Liver (tissue), 9 donors: ENCODE measurements around the gene CORO2B. TPM values are rescaled to one million over a fixed set of nuclear protein-coding genes. Genes with fewer than 3 reads are reported as not detected.

ENCODE experiments used
- DNase-seq: peaks from one replicate; pipeline ENCODE4 v3.0.0-alpha.2; 2017; ENCODE audit warnings: low spot score
- H3K27ac ChIP-seq, 2 donors: one replicate each; pipeline ENCODE4 v1.7.0; 2013; ENCODE audit warnings: inconsistent platforms in 2 of 2, low read length in 2 of 2, control low read depth in 1 of 2, low read depth in 1 of 2, mild to moderate bottlenecking in 1 of 2
- H3K27me3 ChIP-seq, 4 donors: one replicate each; pipeline versions ENCODE4 v1.6.1 to v1.7.0; 2013; ENCODE audit warnings: low read length in 3 of 4, inconsistent platforms in 1 of 4, mild to moderate bottlenecking in 1 of 4, moderate library complexity in 1 of 4; ENCODE audit not compliant: control insufficient read depth in 4 of 4, insufficient read depth in 4 of 4
- H3K36me3 ChIP-seq, 4 donors: one replicate each; pipeline versions ENCODE4 v1.6.1 to v1.7.0; 2013; ENCODE audit warnings: low read length in 3 of 4, mild to moderate bottlenecking in 3 of 4, low read depth in 1 of 4, moderate library complexity in 1 of 4; ENCODE audit not compliant: control insufficient read depth in 4 of 4, insufficient read depth in 3 of 4
- H3K4me1 ChIP-seq, 4 donors: one replicate each; pipeline versions ENCODE4 v1.6.1 to v1.7.0; 2013; ENCODE audit warnings: low read length in 3 of 4, mild to moderate bottlenecking in 3 of 4, moderate library complexity in 1 of 4; ENCODE audit not compliant: control insufficient read depth in 4 of 4, insufficient read depth in 4 of 4
- H3K4me3 ChIP-seq, 3 donors: one replicate each; pipeline versions ENCODE4 v1.6.1 to v1.7.0; 2013; ENCODE audit warnings: low read length in 3 of 3, control low read depth in 1 of 3, low read depth in 1 of 3, mild to moderate bottlenecking in 1 of 3
- H3K9ac ChIP-seq, 2 donors: one replicate each; pipeline ENCODE4 v1.7.0; 2013; ENCODE audit warnings: low read length in 2 of 2, mild to moderate bottlenecking in 2 of 2, moderate library complexity in 2 of 2, control low read depth in 1 of 2, low read depth in 1 of 2
- H3K9me3 ChIP-seq, 4 donors: one replicate each; pipeline versions ENCODE4 v1.6.1 to v1.7.0; 2013; ENCODE audit warnings: low read length in 3 of 4; ENCODE audit not compliant: control insufficient read depth in 4 of 4
- EGR1 ChIP-seq, 2 donors: IDR thresholded peaks; 2 replicates each; pipeline ENCODE4 v1.6.1; 2016 to 2018; ENCODE audit warnings: antibody characterized with exemption in 2 of 2, low read depth in 2 of 2
- FOXA1 ChIP-seq: IDR thresholded peaks from 2 replicates; pipeline ENCODE4 v1.6.1; 2016; ENCODE audit warnings: antibody characterized with exemption
- FOXA2 ChIP-seq: IDR thresholded peaks from 2 replicates; pipeline ENCODE4 v1.6.1; 2016; ENCODE audit warnings: antibody characterized with exemption
- GABPA ChIP-seq, 2 donors: IDR thresholded peaks in 1 of 2; conservative IDR thresholded peaks in 1 of 2; 2 replicates each; pipeline ENCODE4 v1.6.1; 2016; ENCODE audit warnings: antibody characterized with exemption in 2 of 2, mild to moderate bottlenecking in 1 of 2, moderate library complexity in 1 of 2
- HNF4A ChIP-seq, 2 donors: conservative IDR thresholded peaks; 2 replicates each; pipeline ENCODE4 v1.6.1; 2016; ENCODE audit warnings: antibody characterized with exemption in 2 of 2, mild to moderate bottlenecking in 2 of 2
- HNF4G ChIP-seq: IDR thresholded peaks from 2 replicates; pipeline ENCODE4 v1.6.1; 2016; ENCODE audit warnings: antibody characterized with exemption
- JUND ChIP-seq, 2 donors: IDR thresholded peaks; 2 replicates each; pipeline ENCODE4 v1.6.1; 2016; ENCODE audit warnings: antibody characterized with exemption in 2 of 2
- NR2F2 ChIP-seq: IDR thresholded peaks from 2 replicates; pipeline ENCODE4 v1.6.1; 2016; ENCODE audit warnings: antibody characterized with exemption
- RAD21 ChIP-seq, 2 donors: IDR thresholded peaks; 2 replicates each; pipeline ENCODE4 v1.6.1; 2016; ENCODE audit warnings: antibody characterized with exemption in 2 of 2, mild to moderate bottlenecking in 2 of 2
- RXRA ChIP-seq, 2 donors: IDR thresholded peaks; 2 replicates each; pipeline ENCODE4 v1.6.1; 2017 to 2018; ENCODE audit warnings: antibody characterized with exemption in 2 of 2, mild to moderate bottlenecking in 1 of 2
- SP1 ChIP-seq: IDR thresholded peaks from 2 replicates; pipeline ENCODE4 v1.6.1; 2018; ENCODE audit warnings: antibody characterized with exemption, mild to moderate bottlenecking
- TAF1 ChIP-seq: conservative IDR thresholded peaks from 2 replicates; pipeline ENCODE4 v1.6.1; 2016; ENCODE audit warnings: antibody characterized with exemption, mild to moderate bottlenecking
- YY1 ChIP-seq: IDR thresholded peaks from 2 replicates; pipeline ENCODE4 v1.6.1; 2016; ENCODE audit warnings: antibody characterized with exemption, mild to moderate bottlenecking
- WGBS: extraction: QIAGEN DNeasy Blood & Tissue Kit; methylation state at CpG from one replicate; pipeline ENCODE4 v1.1.7; 2013; 5-methylcytosine and 5-hydroxymethylcytosine counted together
- polyA plus RNA-seq, 2 donors: library from polyadenylated mRNA; stranded (reverse) in 1 of 2; unstranded in 1 of 2; fragments of 200-250 nt in 1 of 2; fragments of >200 nt in 1 of 2; fragmentation: Nextera tagmentation in 1 of 2; extraction: Ambion mirVana in 1 of 2; gene quantifications; one replicate each; pipeline versions ENCODE4 v1.2.1 to v1.2.3, GENCODE V29; 2013 to 2015
- total RNA-seq, 2 donors: library from RNA; depleted of rRNA; stranded (reverse); fragments of >200 nt; gene quantifications; one replicate each; pipeline ENCODE4 v1.2.3, GENCODE V29; 2014
- TF ChIP-seq, protein P1 (sequence below): fragments of 150-350 bp; IDR thresholded peaks from 2 replicates; pipeline ENCODE4 v1.5.1; 2017; ENCODE audit warnings: improper control_type of control experiment, low read depth, low read length; ENCODE audit not compliant: missing input control
- TF ChIP-seq, protein P2 (sequence below): IDR thresholded peaks from 2 replicates; pipeline ENCODE4 v1.6.1; 2016; ENCODE audit warnings: antibody characterized with exemption
- TF ChIP-seq, protein P3 (sequence below): IDR thresholded peaks from 2 replicates; pipeline ENCODE4 v1.6.1; 2016; ENCODE audit warnings: antibody characterized with exemption
- TF ChIP-seq, protein P4 (sequence below): IDR thresholded peaks from 2 replicates; pipeline ENCODE4 v1.6.1; 2016; ENCODE audit warnings: antibody characterized with exemption, mild to moderate bottlenecking
- TF ChIP-seq, protein P5 (sequence below): IDR thresholded peaks from 2 replicates; pipeline ENCODE4 v1.6.1; 2016; ENCODE audit warnings: antibody characterized with exemption
- donor health status: healthy.
- donor health status: healthy.
- donor health status: healthy.
- donor health status: healthy.
- donor health status: healthy.

Gene CORO2B
- total and polyA plus RNA-seq, 4 donors = 0.15 to 0.65 (median 0.52) TPM

DNA sequence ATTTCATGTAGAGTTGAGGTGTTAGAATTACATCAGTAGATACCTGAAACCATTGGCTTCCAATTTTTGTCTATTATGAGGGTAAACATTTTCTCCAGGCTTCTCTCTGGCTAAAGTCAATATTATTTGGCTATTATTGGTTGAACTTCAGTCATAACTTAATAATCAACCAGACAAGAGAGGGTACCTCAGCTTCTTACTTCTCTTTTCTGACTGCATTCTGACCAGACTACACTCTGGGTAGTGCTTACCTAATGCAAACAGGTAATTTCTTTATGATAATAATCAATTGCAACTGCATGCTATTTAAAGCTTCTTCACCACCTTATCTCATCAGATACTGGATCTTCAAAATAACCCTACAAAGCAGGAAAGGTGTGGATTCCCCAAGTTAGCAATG lies 156.8 kb downstream of the CORO2B start:
- no peak overlapping the region for H3K9ac ChIP-seq
- H3K4me3 ChIP-seq = no peak overlapping the region
- H3K27ac ChIP-seq = no peak overlapping the region
- no peaks in the 10 kb centered on the region for H3K9me3 ChIP-seq
- H3K36me3 ChIP-seq = no peaks in the 10 kb centered on the region
- DNase-seq = no peak
- TF ChIP-seq, protein P1, sequence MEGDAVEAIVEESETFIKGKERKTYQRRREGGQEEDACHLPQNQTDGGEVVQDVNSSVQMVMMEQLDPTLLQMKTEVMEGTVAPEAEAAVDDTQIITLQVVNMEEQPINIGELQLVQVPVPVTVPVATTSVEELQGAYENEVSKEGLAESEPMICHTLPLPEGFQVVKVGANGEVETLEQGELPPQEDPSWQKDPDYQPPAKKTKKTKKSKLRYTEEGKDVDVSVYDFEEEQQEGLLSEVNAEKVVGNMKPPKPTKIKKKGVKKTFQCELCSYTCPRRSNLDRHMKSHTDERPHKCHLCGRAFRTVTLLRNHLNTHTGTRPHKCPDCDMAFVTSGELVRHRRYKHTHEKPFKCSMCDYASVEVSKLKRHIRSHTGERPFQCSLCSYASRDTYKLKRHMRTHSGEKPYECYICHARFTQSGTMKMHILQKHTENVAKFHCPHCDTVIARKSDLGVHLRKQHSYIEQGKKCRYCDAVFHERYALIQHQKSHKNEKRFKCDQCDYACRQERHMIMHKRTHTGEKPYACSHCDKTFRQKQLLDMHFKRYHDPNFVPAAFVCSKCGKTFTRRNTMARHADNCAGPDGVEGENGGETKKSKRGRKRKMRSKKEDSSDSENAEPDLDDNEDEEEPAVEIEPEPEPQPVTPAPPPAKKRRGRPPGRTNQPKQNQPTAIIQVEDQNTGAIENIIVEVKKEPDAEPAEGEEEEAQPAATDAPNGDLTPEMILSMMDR = no peak
- TF ChIP-seq FOXA1 = no peak
- no peak for TF ChIP-seq RXRA (IDR thresholded peaks at IDR 0.05)
- no peak for TF ChIP-seq JUND (IDR thresholded peaks at IDR 0.05)
- no peak for TF ChIP-seq GABPA (IDR thresholded peaks at IDR 0.05 in 1 of 2, conservative IDR thresholded peaks at IDR 0.05 in 1 of 2)
- no peak for TF ChIP-seq YY1
- no peak for TF ChIP-seq SP1
- TF ChIP-seq, protein P2, sequence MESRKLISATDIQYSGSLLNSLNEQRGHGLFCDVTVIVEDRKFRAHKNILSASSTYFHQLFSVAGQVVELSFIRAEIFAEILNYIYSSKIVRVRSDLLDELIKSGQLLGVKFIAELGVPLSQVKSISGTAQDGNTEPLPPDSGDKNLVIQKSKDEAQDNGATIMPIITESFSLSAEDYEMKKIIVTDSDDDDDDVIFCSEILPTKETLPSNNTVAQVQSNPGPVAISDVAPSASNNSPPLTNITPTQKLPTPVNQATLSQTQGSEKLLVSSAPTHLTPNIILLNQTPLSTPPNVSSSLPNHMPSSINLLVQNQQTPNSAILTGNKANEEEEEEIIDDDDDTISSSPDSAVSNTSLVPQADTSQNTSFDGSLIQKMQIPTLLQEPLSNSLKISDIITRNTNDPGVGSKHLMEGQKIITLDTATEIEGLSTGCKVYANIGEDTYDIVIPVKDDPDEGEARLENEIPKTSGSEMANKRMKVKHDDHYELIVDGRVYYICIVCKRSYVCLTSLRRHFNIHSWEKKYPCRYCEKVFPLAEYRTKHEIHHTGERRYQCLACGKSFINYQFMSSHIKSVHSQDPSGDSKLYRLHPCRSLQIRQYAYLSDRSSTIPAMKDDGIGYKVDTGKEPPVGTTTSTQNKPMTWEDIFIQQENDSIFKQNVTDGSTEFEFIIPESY = no peak
- TF ChIP-seq, protein P3, sequence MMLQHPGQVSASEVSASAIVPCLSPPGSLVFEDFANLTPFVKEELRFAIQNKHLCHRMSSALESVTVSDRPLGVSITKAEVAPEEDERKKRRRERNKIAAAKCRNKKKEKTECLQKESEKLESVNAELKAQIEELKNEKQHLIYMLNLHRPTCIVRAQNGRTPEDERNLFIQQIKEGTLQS = no peak
- no peaks in the 10 kb centered on the region for H3K4me1 ChIP-seq
- no peaks in the 10 kb centered on the region for H3K27me3 ChIP-seq

DNA sequence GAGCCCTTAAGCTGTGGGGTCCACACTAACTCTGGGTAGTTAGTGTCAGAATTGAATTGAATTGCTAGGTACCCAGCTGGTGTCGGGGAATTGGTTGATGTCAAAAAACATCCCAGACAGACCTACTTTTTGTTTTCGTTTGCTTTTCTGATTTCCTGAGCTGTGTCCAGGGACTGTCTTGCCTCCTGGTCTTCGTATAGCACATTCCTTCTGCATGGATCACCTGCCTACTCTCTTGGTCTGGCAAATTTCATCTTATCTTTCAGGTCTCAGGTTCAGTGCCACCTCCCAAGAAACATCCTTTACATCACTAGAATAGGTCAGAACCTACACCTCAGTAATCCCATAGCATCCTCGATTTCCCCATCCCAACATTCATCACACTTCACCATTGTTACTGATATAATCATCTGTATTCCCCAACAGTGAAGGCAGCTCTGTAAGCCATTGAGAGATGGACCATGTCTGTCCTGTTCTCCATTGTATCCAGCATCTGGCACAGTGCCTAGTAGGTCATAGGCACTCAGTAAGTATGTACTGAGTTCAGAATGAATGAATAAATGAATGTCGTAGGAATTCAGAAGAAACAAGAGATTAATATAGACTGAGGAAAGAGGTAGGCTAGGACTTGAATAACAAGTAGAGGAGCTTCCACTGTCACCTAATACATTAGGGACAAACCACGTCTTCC lies 160.7 kb downstream of the CORO2B start:
- TF ChIP-seq, protein P3 = no peak
- no peak for TF ChIP-seq NR2F2
- TF ChIP-seq EGR1 (IDR thresholded peaks at IDR 0.05; ENCODE audit: low read depth in 2 of 2) = no peak
- TF ChIP-seq, protein P1 = no peak
- no peak for TF ChIP-seq GABPA (IDR thresholded peaks at IDR 0.05 in 1 of 2, conservative IDR thresholded peaks at IDR 0.05 in 1 of 2)
- TF ChIP-seq, protein P4, sequence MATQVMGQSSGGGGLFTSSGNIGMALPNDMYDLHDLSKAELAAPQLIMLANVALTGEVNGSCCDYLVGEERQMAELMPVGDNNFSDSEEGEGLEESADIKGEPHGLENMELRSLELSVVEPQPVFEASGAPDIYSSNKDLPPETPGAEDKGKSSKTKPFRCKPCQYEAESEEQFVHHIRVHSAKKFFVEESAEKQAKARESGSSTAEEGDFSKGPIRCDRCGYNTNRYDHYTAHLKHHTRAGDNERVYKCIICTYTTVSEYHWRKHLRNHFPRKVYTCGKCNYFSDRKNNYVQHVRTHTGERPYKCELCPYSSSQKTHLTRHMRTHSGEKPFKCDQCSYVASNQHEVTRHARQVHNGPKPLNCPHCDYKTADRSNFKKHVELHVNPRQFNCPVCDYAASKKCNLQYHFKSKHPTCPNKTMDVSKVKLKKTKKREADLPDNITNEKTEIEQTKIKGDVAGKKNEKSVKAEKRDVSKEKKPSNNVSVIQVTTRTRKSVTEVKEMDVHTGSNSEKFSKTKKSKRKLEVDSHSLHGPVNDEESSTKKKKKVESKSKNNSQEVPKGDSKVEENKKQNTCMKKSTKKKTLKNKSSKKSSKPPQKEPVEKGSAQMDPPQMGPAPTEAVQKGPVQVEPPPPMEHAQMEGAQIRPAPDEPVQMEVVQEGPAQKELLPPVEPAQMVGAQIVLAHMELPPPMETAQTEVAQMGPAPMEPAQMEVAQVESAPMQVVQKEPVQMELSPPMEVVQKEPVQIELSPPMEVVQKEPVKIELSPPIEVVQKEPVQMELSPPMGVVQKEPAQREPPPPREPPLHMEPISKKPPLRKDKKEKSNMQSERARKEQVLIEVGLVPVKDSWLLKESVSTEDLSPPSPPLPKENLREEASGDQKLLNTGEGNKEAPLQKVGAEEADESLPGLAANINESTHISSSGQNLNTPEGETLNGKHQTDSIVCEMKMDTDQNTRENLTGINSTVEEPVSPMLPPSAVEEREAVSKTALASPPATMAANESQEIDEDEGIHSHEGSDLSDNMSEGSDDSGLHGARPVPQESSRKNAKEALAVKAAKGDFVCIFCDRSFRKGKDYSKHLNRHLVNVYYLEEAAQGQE = no peak
- TF ChIP-seq FOXA2 = no peak
- TF ChIP-seq, protein P2 = no peak
- no peak for TF ChIP-seq JUND (IDR thresholded peaks at IDR 0.05)
- no peak for TF ChIP-seq HNF4G
- no peak for TF ChIP-seq TAF1
- TF ChIP-seq YY1 = no peak
- TF ChIP-seq RAD21 (IDR thresholded peaks at IDR 0.05) = no peak
- no peak for TF ChIP-seq SP1
- TF ChIP-seq, protein P5, sequence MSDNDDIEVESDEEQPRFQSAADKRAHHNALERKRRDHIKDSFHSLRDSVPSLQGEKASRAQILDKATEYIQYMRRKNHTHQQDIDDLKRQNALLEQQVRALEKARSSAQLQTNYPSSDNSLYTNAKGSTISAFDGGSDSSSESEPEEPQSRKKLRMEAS = no peak
- no peak for TF ChIP-seq HNF4A (conservative IDR thresholded peaks at IDR 0.05)
- no peak for TF ChIP-seq RXRA (IDR thresholded peaks at IDR 0.05)
- no peak for TF ChIP-seq FOXA1
- H3K27me3 ChIP-seq = no peaks in the 10 kb centered on the region
- H3K9me3 ChIP-seq = no peaks in the 10 kb centered on the region
- WGBS = 80% methylated on average over 6 of the region's 6 CpGs
- H3K4me3 ChIP-seq = no peak overlapping the region
- no peak for DNase-seq
- H3K9ac ChIP-seq = no peak overlapping the region
- H3K27ac ChIP-seq = no peak overlapping the region
- H3K4me1 ChIP-seq = no peaks in the 10 kb centered on the region
- H3K36me3 ChIP-seq = no peaks in the 10 kb centered on the region
